HG03175 (cell line): ENCODE data around the gene FAM187B.

Source experiments
- ATAC-seq: cut with Tn5 transposase; IDR thresholded peaks from one replicate; pipeline ENCODE4 v1.9.1; 2021; ENCODE audit warnings: mild to moderate bottlenecking, moderate library complexity; ENCODE audit not compliant: unreplicated experiment

The FAM187B gene

GRCh38 chr19:35228177-35228930 lies at the start of gene FAM187B:
FAM187B (minus strand) TSS chr19:35228739; CDS start chr19:35228680, 59 bp downstream.
- no peak for ATAC-seq

- no peak for ATAC-seq
These were observed 48.3 kb upstream of the FAM187B start for GRCh38 chr19:35276706-35277281.

DNA sequence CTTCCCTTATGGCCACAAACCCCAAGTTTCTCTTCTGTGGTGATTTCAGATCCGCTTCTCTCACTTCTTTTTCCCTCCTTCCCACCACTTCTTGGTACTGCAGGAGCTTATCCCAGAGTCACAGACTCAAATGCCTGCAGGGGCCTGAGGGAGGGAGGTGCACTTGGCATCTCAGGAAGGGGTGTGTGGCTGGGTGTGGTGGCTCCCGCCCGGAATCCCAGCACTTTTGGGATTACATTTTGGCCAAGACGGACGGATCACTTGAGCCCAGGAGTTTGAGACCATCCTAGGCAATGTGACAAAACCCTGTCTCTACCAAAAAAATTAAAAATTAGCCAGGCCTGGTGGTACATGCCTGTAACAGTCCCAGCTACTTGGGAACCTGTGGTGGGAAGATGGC lies 45.8 kb upstream of the FAM187B start:
- ATAC-seq: no peak

- no peak for ATAC-seq
These were observed 45.2 kb upstream of the FAM187B start for GRCh38 chr19:35273686-35274259.

- no peak for ATAC-seq
These were observed 44.6 kb upstream of the FAM187B start for GRCh38 chr19:35272954-35273649.

DNA sequence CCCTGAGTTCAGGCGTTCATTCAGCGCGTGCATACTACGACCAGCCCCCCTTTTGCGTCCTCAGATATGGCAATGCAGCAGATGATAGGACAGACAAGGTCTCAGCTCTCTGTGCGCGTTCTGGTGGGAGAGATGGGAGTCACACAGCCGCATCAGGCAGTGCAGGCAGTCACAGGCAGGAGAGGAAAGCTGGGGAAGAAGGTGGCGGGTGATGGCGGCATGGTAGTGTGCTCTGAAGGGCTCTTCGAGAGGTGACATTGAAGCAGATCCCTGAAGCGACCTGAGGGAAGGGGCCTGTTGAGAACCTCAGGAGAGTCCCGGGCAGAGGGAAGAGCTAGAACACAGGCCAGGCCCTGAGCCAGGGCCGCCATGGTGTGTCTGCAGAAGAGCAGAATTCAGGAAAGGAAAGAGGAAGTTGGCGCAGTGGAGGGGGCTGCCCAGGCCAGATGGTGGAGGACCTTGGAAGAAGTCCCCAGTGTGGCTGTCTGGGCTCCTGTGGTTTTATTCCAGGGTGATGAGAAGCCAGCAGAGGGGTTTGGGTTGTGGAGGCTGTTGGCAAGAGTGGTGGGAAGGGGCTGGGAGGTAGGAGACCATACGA lies 43.7 kb upstream of the FAM187B start:
- ATAC-seq: no peak

- no peak for ATAC-seq
These were observed 43.0 kb upstream of the FAM187B start for GRCh38 chr19:35271546-35271945.

- no peak for ATAC-seq
These were observed 41.9 kb upstream of the FAM187B start for GRCh38 chr19:35270381-35270811.

DNA sequence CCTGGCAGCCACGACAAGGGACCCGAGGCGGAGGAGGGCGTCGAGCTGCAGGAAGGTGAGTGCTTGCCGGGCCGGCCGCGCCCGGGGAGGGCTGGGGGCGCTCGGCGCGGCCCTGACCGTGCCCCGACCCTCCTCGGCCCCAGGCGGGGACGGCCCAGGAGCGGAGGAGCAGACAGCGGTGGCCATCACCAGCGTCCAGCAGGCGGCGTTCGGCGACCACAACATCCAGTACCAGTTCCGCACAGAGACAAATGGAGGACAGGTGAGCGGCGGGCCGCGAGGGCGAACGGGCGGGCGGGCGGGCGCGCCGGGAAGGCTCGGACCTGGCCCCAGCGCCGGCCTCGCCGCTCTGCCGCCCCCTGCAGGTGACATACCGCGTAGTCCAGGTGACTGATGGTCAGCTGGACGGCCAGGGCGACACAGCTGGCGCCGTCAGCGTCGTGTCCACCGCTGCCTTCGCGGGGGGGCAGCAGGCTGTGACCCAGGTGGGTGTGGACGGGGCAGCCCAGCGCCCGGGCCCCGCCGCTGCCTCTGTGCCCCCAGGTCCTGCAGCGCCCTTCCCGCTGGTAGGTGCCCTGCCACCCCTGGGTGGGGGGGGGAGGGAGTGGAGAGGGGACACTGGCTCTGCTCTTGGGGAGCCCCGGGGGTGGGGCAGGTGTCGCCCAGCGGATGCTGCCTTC lies 41.0 kb upstream of the FAM187B start:
- ATAC-seq: peak; percentile 55

- ATAC-seq: peak; percentile 36
These were observed 40.2 kb upstream of the FAM187B start, which contains the start of gene USF2 for GRCh38 chr19:35268536-35269437. USF2 (plus strand) TSS chr19:35268962; CDS start chr19:35269102, 140 bp downstream.

- peak; percentile 46 for ATAC-seq
These were observed 39.4 kb upstream of the FAM187B start for GRCh38 chr19:35267818-35268535.

DNA sequence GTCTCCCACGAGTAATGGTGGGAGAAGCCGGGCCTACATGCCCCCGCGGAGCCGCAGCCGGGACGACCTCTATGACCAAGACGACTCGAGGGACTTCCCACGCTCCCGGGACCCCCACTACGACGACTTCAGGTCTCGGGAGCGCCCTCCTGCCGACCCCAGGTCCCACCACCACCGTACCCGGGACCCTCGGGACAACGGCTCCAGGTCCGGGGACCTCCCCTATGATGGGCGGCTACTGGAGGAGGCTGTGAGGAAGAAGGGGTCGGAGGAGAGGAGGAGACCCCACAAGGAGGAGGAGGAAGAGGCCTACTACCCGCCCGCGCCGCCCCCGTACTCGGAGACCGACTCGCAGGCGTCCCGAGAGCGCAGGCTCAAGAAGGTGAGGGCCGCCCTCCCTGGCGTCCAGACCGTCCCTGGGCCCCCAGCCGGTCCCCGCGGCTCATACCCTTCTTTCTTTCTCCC lies 38.8 kb upstream of the FAM187B start:
- ATAC-seq: no peak

DNA sequence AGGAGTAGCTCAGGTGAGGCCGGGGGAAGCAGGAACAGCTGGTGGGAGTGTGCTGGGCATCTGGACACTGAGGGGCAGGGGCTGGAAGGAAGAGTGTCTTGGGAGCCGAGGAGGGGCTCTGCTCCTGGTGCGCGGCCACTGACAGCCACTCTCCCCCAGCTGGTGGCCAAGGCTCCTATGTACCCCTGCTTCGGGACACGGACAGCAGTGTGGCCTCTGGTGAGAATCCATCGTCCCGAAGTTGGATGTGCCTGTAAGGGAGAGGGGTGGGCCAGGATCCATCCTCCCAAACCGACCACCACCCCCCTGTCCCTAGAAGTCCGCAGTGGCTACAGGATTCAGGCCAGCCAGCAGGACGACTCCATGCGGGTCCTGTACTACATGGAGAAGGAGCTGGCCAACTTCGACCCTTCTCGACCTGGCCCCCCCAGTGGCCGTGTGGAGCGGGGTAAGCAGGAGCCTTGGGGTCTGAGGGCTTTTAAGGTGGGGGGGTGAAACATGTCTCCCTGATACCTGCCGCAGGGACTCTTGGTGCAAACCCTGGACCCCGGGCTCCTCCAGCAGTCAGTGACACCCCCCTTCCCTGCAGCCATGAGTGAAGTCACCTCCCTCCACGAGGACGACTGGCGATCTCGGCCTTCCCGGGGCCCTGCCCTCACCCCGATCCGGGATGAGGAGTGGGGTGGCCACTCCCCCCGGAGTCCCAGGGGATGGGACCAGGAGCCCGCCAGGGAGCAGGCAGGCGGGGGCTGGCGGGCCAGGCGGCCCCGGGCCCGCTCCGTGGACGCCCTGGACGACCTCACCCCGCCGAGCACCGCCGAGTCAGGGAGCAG lies 38.2 kb upstream of the FAM187B start:
- no peak for ATAC-seq

DNA sequence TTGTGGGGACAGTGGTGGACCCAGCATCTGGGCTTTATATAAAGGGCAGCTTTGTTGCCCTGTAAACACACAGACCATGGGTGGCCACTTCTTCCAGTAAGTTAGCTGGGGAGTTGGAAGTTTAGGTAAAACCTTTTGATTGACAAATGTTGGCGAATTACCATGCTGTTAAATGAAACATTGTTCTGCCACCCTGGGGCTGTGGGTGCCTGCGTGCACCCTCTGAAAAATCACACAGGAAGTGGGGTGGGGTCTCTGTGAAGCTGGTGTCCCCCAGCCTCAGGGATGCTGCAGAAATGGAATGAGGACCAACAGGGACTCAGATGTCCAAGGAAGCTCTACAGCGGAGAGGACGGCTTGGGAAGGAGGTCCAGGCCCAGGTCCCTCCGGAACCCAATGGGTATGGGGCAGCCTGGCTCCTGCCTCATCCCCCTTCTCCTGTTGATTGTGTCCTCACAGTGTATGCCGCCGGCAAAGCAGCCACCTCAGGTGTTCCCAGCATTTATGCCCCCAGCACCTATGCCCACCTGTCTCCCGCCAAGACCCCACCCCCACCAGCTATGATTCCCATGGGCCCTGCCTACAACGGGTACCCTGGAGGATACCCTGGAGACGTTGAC lies 37.5 kb upstream of the FAM187B start:
- no peak for ATAC-seq

DNA sequence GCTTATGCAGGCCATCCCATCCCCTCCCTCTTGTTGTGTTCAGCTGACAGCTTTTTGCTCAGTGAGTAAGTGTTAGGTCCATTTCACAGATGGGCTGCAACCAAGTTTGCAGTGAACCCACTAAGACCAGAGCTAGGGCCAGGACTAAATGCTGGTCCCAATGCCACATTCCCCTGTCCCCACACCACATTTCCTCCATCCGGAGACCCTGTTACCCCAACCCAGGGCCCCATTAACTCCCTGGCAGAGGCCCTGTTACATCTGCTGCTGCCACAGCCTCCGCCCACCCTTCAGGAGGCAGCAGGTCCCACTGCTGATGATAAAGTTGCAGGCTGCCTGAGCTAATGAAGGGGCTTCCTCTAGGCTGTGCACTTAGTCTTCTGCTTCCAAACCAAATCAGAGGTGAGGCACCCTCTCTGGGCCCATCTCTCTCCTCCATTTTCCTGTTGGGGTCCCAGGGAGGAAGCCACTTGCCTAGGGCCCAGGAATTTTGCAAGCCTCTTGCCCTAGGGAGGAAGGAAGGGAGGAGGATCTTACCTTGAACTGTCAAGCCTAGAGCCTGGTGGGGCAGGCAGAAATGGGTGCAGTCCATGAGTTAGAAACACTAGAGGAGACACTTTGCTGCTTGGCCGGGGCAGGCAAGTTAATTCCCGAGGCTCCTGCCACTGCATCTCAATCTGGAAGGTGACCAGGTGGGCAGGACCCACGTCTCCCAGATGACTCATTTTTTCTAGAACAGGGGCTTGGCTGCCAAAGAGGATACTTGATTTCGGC lies 36.8 kb upstream of the FAM187B start:
- no peak for ATAC-seq

DNA sequence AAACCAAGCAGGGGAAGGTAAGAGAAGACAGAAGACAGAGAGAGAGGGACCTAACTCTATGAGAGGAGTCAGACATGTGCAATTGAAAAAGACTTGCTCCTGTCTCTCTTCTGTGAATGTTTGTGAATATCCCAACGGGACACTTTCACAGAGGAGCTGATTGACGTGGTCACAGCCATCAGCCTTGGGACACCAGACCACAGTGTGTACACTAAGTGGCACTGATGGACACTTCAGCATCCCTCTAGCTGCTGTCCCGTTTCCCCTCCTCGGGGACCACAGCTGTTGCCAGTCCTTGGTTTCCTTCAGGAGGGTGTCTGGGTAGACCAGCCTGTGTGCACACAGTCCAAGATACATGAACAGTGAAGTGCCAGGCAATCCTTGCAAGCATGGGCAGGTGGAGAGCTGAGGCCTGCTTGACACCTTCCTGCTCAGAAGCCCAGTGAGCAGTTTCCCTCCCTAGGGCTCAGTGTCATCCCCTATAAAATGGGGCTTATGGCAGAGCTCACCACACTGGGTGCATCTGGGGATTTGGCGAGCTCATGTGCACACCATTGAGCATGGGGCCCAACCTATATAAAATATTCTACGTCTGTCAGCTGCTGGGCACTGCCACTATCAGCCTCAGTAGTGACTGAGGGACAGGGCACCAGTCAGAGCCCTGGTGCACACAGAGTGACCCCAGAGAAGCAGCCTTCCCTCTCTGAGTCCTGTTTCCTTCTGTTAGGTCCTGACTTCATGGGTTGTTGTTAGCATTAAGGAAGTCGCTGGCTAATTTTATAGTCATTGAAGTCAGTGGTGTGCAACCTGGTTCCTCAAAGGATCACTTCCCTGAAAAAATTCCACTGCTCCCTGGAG lies 36.0 kb upstream of the FAM187B start:
- ATAC-seq: no peak
